Medulla oblongata (tissue), 1 donor: ENCODE measurements around the gene CKAP4.

Source experiments
- DNase-seq: peaks from one replicate; pipeline ENCODE4 v3.0.0-alpha.2; 2015; ENCODE audit errors: extremely low spot score

The CKAP4 gene

DNA sequence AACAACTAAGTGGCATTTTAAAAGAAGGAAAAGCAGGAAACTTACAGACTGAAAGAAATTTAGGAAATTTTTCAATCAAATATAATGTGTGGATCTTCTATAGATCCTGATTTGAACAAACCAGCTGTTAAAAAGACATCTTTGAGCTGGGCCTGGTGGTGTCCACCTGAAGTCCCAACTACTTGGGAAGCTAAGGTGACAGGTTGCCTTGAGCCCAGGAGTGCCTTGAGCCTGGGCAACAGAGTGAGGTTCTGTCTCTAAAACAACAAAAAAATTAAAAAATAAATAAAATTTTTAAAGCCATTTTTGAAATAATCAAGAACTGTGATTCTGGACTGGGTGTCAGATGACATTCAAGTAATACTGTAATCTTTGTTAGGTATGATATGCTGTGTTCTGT lies 7.0 kb downstream of the CKAP4 start:
- no peak for DNase-seq

DNA sequence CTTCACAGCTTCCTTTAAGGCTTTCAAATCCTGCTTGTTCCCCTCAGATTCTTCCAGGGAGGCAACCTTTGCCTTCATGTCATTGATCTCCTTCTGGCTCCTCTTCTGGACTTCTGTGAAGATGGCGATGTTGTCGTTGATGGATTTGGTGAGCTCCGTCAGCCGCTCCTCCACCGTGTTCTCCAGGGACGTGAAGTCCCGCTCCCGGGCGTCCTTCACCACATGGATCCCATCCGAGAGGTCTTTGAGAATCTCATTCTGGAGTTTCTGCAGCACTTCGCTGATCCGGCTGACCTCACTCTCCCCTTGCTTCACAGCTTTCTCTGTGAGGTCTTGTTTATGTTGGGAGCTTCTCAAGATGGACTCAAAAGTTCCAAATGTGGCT lies 7.9 kb downstream of the CKAP4 start:
- no peak for DNase-seq

DNA sequence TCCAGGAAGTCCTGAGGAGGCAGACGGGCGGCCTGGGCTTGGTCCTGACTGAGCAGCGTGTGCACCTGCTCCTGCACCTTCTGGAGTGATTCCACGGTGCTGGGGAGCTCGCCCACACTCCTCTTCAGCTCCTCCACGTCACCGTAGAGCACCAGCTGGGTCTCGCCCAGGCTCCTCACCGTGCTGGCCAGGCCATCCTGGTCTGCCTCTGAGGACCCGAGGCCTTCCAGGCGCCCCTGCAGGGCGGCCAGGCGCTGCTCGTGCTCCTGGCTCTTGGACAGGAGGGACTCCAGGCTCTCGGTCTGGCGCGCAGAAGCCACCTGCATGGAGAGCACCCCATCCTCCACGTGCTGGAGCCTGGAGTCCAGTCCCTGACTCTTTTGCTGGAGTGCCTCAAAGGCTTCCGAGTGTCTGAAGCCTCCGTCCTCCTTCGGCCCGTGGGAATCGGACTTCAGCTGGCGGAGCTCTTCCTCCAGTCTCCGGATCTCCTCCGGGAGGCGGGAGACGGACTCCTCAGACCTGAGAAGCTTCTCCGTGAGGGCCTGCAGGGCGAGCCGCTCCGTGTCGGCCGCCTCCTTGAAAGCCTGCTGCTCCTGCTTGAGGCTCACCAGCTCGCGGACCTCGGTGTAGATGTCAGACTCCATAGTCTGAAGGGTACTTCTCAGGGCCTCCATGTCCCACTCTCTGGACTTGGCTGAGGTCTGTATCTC lies 8.4 kb downstream of the CKAP4 start:
- no peak for DNase-seq

DNA sequence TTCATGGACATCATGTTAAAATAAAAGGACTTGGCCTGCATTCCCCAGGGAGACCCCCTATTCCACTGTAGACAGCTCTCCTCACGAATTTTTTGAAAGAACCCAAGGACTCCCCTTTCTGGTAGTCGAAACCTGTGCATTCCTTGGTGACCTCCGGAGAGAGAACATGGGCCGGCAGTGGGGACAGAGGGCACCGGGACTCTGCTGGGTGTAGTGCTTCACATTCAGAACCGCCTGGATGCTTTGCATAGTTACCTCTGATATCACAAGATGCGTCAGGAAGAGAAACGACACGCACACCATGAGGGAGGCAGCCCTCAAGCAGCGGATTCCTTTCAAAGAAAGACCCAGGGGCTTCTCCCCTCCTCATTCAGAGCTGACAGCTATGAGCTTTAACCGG lies 9.7 kb downstream of the CKAP4 start:
- DNase-seq, result no peak

DNA sequence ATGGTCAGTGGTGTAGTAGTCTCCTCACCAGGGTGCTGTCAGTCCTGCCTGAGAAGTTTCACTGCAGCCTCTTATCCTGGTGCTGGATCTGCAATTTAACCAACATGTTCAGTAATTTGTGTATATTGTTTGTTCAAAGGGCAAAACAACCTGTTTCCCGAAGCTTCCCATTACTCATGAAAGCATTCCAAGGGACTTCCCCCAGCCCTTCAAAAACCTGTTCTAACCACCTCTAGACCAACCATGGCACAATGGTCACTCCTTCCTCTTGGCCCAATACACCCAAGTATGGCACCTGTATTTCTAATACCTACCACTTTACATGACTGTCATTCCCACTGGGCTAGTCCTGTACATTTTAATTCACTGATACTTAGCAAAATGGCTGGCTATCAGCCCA lies 12.1 kb downstream of the CKAP4 start:
- no peak for DNase-seq

DNA sequence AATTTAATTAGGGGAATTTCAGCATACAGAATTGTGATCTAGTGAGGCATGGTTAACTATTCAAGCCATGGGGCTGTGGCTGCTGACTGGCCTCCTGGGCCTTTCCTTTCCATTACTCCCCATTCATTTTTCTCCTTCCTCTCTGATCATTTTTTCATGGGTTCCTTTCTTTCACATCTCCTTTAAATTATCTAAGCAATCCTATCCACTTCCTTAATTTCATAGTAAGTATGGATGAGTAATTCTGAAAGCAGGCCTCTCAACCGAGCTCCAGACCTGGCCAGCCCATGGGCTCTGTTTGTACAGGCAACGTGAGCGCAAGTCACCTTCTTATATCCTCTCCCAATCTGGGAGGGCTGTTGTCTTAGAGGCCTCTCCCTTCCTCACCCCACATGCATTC lies 13.4 kb downstream of the CKAP4 start:
- DNase-seq, result no peak

DNA sequence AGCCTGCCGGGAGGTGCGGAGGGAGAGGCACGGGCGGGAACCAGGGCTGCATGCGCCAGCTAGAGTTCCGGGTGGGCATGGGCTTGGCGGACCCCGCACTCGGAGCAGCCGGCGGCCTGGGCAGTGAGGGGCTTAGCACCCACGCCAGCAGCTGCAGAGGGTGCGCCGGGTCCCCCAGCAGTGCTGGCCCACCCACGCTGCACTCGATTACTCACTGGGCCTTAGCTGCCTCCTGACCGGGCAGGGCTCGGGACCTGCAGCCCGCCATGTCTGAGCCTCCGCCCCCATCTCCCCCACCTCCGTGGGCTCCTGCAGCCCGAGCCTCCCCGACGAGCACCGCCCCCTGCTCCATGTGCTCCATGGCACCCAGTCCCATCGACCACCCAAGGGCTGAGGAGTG lies 14.8 kb downstream of the CKAP4 start:
- no peak for DNase-seq

DNA sequence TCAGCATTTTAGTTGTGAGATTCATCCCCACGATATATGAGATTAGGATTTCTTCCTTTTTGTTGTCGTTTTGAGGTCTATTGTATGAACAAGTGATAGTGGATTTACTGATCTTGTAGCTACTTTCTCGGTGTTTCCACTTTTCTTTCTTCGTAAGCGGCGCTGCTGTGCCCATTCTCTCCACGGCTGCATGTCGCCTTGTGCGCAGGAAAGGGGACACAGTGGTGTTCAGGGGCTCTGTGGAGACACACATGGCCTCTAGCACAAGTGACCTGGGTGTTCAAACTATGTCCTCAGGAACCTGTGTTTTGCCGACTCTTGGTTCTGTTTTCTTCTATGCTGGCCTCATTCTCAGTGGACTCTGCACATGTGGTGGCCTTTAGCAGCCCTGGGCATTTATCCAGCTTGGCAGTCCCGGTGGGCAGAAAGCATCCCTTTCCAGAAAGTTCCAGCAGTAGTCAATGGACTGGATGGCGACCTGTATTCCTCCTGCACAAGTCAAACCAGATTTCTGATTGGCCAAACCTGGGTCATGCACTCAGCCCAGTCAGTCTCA lies 18.7 kb downstream of the CKAP4 start:
- DNase-seq, result no peak

DNA sequence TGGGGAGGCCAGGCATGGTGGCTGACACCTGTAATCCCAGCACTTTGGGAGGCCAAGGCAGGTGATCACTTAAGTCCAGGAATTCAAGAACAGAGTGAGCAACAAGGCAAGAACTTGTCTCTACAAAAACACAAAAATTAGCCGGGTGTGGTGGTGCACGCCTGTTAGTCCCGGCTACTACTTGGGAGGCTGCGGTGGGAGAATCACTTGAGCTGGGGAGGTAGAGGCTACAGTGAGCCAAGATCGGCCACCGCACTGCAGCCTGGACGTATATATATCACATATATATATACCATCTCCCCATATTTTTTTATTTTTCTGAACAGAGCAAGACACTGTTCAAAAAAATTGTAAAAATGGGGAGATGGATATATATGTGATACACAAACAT lies 19.5 kb downstream of the CKAP4 start:
- DNase-seq, result no peak

DNA sequence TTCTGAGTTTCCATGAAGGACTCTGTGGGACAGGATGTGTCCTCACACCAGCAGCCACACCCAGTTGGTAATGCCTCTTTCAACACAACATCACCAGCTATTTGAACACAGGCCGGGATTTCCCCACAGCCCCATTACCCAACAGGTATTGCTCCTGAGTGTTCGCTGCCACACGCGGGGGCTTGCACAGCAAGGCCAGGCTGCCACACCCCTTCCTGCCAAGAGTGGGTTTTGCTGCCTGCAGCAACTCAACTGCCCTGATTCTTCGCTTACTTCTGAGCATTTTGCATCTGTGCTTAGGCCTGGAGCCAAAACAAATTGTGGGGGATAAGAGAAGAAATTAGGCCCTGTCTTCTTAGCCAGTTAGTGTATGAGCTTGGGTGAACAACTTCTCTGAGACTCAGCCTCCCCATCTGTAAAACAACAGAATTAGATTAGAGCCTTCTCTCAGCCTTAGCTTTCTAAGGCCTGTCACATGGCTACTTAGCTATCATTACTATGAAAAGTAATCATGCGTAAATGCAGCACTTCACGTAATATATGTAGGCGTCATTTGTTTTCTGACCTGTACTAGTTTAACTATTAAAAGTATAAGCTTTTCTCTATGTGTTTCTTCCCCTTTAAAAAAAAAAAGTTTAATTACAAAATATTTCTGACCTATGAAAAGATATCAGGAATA lies 20.0 kb downstream of the CKAP4 start:
- no peak for DNase-seq

DNA sequence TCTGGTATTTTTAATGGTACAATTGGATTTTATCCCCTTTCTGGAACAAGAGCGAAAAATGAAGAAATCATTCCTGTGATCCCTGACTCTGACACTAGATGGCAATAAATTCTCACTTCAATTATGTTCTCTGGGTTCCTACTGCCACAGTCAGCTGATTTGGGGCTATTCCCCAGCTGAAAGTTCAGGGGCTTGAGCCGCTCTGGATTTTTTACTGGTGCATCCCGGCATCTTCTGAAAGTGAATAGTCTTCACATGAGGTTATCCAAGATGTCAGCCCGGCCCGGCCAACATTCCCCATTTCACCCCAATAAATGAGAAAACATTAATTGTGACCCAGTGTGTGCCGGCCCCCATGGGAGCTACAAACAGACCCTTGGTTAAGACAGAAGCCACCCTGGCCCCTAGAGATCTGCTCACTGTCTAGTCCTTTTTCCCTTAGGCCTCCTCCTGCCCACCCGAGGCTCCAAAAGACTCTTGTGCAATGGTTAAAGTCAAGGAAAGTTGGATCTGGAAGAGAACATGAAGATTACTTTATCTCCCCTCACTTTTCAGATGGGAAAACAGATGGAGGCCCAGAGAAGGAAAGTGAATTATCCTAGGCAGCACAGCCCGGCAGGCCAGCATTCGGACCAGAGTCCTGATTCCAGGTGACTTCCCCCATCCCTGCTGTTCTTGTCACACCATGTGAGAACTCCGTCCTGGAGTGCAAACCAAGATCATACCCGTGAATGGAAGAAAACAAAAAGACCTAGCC lies 20.8 kb downstream of the CKAP4 start:
- DNase-seq, result peak; percentile 83

DNA sequence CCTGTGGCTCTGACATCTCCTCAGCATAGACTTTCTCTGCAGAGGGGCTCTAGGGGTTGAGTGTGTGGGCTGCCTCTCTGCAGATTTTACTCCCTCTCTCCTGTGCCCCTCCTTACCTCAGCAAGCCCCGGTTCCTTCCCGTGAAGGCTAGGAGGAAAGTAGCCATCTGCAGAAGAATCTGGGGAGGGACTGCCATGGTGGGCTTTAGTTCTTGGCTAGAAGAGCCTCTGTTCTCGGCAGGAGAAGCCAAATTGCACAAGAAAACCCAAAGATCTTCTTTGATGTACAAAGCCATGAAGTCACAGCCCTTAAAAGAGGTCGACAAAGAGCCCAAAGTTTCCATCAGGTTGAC lies 23.5 kb downstream of the CKAP4 start:
- DNase-seq, result no peak

DNA sequence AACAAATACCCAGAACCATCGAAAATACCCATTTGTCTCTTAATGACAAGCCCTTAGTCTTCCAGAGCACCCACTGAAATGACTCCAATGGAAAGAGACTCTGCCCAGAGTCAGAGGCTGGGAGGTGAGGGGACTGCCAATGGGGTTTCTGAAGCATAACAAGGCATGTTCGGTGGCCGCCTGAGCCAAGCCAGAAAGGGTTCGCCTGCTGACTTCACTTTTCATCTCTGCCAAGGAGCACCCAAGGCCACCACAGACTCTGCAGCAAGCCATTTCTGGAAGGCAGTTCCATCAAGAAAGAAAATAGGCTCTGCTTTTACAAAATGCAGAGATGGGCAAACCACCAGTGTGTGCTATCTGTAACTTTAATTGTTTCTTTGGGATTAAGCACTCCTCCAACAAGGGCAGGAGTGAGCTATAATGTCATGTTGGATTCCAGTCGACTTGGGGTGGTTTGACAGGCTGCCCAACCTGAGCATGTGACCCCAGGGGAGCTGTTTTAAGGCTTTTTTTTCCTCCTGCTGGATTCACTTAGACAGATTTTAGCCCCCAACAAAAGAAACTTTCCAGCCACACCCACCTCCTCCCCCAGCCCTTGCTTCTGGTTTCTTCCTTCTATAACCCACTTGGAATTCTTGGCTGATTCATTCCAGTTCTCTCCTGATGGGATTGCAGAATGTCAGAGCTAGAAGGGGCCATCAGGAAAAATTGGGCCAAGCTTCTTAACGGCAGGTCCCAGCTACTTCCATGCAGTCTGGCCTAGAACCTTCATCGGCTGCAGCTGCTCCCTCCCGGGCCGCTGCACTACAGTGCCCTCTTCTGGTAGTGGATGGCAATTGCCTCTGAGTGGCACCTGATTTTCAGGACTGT lies 24.1 kb downstream of the CKAP4 start:
- DNase-seq, result peak; percentile 82

DNA sequence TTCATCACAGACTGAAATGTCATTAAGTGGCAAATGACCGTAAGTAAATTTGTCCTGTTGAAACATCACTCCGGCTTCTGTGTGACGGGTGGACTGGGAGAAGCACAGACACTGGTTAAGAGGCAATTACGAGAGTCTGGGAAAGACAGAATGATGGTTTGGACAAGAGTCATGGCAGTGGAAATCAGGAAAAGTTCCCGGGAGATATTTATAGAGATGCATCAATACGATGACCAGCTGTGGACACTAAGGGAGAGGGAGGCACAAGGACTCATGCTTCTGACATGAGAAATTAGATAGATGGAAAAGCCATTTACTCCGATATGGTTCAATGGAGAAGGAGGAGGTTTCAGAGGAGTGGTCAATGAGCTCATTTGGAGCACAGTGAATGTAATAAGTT lies 27.3 kb downstream of the CKAP4 start:
- no peak for DNase-seq

DNA sequence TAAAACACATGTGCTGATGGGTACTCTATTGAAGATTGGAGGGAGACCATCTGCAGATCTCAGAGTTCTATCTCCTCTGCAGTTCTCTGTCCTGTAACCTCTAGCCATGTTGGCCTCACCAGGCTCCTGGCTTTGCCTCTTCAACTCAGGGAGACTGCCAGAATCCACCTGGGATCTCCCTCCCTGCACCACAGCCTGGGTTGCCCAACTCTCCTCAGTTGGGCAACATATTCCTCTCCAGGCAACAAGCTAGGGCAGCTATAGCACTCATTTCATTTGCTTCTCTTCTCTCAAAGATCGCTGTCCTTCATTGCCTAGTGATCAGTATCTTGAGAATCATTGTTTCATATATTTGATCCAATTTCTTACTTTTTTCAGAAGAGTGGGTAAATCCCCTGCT lies 28.8 kb downstream of the CKAP4 start:
- no peak for DNase-seq

DNA sequence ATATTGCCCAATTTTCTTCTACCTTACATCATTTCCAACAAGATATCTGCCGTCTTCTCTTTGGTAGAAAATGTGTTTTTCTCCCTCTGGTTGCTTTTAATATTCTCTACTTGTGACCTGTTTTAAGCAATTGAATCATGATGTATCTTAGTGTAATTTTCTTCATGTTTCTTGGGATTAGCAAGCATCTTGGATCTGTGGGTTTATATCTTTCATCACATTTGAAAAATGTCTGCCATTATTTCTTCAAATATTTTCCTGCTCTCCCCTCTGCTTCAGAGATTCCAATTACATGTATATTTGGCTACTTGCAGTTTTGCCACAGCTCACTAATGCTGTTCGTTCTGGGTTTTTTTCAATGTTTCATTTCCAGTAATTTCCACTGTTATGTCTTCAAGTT lies 30.1 kb downstream of the CKAP4 start:
- no peak for DNase-seq

DNA sequence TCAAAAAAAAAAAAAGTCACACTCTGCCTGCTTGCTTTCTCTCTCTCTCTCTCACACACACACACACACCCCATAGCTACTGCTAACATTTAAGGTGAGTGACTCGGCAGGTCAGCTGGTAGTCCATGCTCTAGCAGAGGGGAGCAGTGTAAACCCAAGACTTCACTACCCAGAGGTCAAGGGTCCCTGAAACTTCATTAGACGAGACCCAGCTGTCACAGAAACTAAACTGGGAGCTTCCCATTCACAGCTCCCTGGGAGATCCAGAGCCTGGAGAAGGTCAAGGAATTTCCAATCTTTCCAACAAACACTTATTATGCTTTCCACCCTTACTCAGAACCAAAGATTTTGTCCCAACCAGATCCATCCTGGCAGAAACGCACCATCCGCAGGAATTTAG lies 33.2 kb downstream of the CKAP4 start:
- DNase-seq, result no peak

DNA sequence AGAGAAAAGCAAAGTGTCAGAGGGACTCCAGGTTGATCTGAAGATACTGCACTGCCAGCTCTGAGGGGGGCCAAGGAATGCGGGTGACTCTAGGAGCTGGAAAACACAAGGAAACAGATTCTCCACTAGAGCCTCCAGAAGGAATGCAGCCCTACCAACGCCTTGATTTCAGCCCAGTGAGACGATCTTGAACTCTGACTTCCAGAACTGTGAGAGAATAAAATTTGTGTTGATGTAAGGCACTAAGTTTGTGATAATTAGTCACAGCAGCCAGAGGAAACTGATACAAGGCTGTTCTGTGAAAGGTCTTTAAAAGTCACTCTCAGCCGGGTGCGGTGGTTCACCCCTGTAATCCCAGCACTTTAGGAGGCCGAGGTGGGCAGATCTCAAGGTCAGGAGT lies 34.2 kb downstream of the CKAP4 start:
- no peak for DNase-seq

DNA sequence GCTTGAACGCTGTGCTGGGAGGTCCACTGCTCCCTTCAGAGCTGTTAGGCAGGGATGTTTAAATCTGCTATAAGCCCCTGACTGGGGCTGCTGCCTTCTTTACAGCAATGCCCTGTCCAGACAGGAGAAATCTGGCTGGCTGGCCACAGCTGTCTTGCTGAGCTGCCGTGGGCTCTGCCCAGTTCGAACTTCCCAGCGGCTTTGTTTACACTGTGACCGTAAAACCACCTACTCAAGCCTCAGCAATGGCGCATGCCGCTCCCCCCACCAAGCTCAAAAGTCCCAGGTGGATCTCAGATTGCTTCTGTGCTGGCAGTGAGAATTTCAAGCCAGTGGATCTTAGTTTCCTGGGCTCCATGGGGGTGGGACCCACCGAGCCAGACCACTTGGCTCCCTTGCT lies 35.8 kb downstream of the CKAP4 start:
- DNase-seq, result no peak

DNA sequence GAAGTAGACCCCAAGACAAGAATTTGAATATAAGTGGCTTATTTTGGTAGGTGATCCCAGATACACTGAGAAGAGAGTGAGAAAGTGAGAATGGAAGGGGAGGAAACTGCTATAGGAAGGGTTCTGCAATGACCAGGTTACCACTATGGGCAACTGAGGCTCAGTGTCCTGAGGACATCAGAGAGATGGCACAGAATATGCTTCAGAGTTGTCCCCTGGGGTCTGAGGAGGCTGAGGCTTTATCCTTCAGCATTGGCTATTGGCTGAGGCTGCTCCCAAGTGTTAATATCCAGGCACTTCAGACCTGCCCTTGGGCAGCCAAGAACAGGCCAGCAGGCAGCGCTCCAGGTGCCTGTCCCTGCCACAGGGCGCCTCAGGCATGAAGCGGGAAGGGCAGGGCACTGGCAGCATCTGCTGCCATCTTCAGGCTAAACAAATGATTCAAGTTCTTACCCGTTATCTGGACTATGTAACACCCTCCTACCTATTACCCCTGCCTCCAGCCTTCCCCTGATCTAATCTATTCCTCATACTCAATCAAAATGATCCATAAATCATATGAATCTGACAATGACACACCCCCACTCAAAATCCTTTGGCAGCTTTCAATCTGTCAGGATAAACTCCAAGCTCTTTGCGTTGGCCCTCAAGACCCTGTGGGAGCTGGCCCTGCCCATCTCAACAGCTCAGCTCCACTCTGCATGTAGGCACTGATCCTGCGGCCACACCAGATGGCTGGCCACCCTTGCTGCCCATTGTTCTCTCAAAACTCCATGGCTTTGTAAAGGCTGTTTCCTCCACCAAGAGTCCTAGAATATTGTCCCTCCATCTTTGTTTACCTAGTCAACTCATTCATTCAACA lies 42.4 kb downstream of the CKAP4 start:
- DNase-seq, result peak; percentile 50

DNA sequence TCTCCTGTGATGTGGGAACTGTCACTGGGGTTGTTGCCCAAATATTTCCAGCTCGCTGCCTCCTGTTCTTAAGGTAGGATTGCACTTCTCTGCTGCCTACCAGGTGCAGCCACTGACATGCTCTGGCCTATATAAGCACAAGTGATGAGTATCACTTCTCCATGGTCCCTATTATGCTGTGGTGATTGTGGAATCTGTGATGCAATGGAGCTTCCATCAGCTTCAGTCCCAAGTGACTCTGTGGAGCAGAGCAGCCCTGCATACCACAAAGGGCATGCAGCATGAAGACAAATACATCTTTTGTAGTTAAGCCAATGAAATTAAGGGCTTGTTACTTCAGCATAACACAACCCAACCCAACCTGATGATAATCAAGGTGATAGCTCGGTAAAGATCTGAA lies 43.5 kb downstream of the CKAP4 start:
- DNase-seq, result no peak
